Smooth muscle cell (in vitro differentiated cells): ENCODE data around the gene WDR33. TPM values are rescaled to one million over a fixed set of nuclear protein-coding genes. Genes with fewer than 3 reads are reported as not detected.

Source experiments
- DNase-seq: peaks from one replicate; lab custom pipeline; 2025; ENCODE audit not compliant: unreplicated experiment; lab: John Stamatoyannopoulos, UW
- H2AFZ ChIP-seq: fragments of 200-600 bp; sonication (generic); 2 replicates; pipeline ENCODE4 v1.6.0; 2016; ENCODE audit warnings: antibody characterized with exemption, low read depth, mild to moderate bottlenecking
- H3F3A ChIP-seq: fragments of 200-600 bp; sonication (generic); 2 replicates; pipeline ENCODE4 v1.6.0; 2017; ENCODE audit warnings: antibody characterized with exemption, low read depth
- H3K27ac ChIP-seq: fragments of 200-600 bp; sonication (generic); 2 replicates; pipeline ENCODE4 v1.5.1; 2016; ENCODE audit warnings: low read depth, mild to moderate bottlenecking
- H3K27me3 ChIP-seq: fragments of 200-600 bp; sonication (generic); 2 replicates; pipeline ENCODE4 v1.6.1; 2016; ENCODE audit warnings: low read depth, mild to moderate bottlenecking
- H3K36me3 ChIP-seq: fragments of 200-600 bp; sonication (generic); 2 replicates; pipeline ENCODE4 v1.5.1; 2016; ENCODE audit warnings: low read depth
- H3K4me1 ChIP-seq: fragments of 200-600 bp; sonication (generic); 2 replicates; pipeline ENCODE4 v1.5.1; 2016; ENCODE audit warnings: low read depth
- H3K4me2 ChIP-seq: fragments of 200-600 bp; sonication (generic); 2 replicates; pipeline ENCODE4 v1.6.0; 2016; ENCODE audit warnings: mild to moderate bottlenecking
- H3K4me3 ChIP-seq: fragments of 200-600 bp; sonication (generic); 2 replicates; pipeline ENCODE4 v1.5.1; 2016; ENCODE audit warnings: mild to moderate bottlenecking
- H3K79me2 ChIP-seq: fragments of 200-600 bp; sonication (generic); 2 replicates; pipeline ENCODE4 v1.6.0; 2016; ENCODE audit warnings: low read depth, mild to moderate bottlenecking
- H3K9ac ChIP-seq: fragments of 200-600 bp; sonication (generic); 2 replicates; pipeline ENCODE4 v1.6.0; 2016; ENCODE audit warnings: low read depth
- H3K9me3 ChIP-seq: fragments of 200-600 bp; sonication (generic); replicated peaks from 2 replicates; pipeline ENCODE4 v1.5.1; 2016; ENCODE audit warnings: low read depth
- H4K20me1 ChIP-seq: fragments of 200-600 bp; sonication (generic); 2 replicates; pipeline ENCODE4 v1.6.0; 2016; ENCODE audit warnings: low read depth
- WGBS: methylation state at CpG from one replicate; pipeline ENCODE4 v1.1.7; 2016; ENCODE audit warnings: low lambda C conversion rate; 5-methylcytosine and 5-hydroxymethylcytosine counted together
- polyA plus RNA-seq: library from polyadenylated mRNA; unstranded; fragments of >200 nt; fragmentation: Nextera tagmentation; extraction: Ambion mirVana; gene quantifications from 2 replicates; pipeline ENCODE4 v1.2.1, GENCODE V29; 2016
- total RNA-seq: library from RNA; depleted of rRNA; stranded (reverse); fragments of >200 nt; gene quantifications from 2 replicates; pipeline ENCODE4 v1.2.3, GENCODE V29; 2014
- TF ChIP-seq, protein P1 (sequence below): fragments of 200-600 bp; sonication (generic); IDR thresholded peaks from 2 replicates; pipeline ENCODE4 v1.5.1; 2017; ENCODE audit warnings: borderline replicate concordance, mild to moderate bottlenecking, antibody characterized with exemption; ENCODE audit not compliant: insufficient read depth, poor library complexity, severe bottlenecking

Gene WDR33
- total and polyA plus RNA-seq, 2 experiments from 2014 or later: 30.4 to 43.3 TPM

DNA sequence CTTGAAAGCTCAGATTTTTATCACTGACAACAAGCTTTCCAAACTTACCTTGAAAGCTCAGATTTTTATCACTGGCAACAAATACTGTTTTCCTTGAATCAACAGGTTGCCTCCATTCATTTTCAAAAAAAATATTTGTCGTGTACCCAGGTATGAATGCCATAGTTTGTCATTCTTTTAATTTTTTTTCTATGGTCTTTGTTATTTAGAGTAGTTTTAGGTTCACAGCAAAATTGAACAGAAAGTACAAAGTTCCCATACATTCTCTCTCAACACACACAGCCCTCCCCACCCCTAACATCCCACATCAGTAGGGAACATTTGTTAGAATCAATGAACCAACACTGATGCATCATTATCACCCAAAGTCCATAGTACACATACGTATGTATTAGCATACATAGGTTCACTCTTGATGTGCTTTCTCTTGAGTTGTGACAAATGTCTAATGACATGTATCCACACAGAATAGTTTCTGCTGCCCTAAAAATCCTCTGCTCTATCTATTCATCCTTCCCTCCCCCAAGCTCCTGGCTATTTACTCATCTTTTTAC, 25.9 kb downstream of the WDR33 start:
- Histone ChIP-seq H3K27me3 (no peaks in the 10 kb centered on the region), H2AFZ (no peak overlapping the region), H3K27ac (no peak overlapping the region), H3F3A (no peaks in the 10 kb centered on the region), H3K9me3 (no peaks in the 10 kb centered on the region), H3K4me2 (no peak overlapping the region), H3K79me2 (peaks cover 69% of the 10 kb centered on the region), H3K4me3 (no peak overlapping the region), H3K36me3 (peaks cover under 1% of the 10 kb centered on the region), H4K20me1 (peaks cover 68% of the 10 kb centered on the region), H3K9ac (no peak overlapping the region), H3K4me1 (no peaks in the 10 kb centered on the region)
- 95% methylated on average over 2 of the region's 2 CpGs for WGBS
- TF ChIP-seq, protein P1, sequence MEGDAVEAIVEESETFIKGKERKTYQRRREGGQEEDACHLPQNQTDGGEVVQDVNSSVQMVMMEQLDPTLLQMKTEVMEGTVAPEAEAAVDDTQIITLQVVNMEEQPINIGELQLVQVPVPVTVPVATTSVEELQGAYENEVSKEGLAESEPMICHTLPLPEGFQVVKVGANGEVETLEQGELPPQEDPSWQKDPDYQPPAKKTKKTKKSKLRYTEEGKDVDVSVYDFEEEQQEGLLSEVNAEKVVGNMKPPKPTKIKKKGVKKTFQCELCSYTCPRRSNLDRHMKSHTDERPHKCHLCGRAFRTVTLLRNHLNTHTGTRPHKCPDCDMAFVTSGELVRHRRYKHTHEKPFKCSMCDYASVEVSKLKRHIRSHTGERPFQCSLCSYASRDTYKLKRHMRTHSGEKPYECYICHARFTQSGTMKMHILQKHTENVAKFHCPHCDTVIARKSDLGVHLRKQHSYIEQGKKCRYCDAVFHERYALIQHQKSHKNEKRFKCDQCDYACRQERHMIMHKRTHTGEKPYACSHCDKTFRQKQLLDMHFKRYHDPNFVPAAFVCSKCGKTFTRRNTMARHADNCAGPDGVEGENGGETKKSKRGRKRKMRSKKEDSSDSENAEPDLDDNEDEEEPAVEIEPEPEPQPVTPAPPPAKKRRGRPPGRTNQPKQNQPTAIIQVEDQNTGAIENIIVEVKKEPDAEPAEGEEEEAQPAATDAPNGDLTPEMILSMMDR: no peak
- DNase-seq: no peak

DNA sequence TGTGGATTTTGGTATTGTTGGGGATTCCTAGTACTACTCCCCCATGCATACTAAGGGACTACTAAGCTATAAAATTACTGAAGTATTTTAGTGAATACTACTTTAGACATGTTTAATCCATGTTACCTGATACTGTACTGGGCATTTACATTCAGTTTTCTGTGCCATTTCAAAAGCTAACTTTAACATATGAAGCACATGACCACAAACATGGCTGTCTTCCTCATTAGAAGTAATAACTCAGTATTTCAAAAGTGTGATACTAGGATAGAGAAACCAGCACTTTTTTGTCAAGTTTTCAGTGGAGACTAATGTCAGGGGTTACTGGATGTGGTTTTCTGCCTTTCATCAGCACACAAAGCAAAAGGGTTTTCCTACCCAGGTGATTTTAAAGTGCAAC, 27.9 kb downstream of the WDR33 start:
- Histone ChIP-seq H4K20me1 (peaks cover 83% of the 10 kb centered on the region), H3K9ac (no peak overlapping the region), H3K27me3 (no peaks in the 10 kb centered on the region), H3K4me2 (no peak overlapping the region), H3K27ac (no peak overlapping the region), H3K4me1 (no peaks in the 10 kb centered on the region), H3K79me2 (peaks cover 85% of the 10 kb centered on the region), H3K9me3 (no peaks in the 10 kb centered on the region), H3F3A (no peaks in the 10 kb centered on the region), H3K4me3 (no peak overlapping the region), H2AFZ (no peak overlapping the region), H3K36me3 (no peaks in the 10 kb centered on the region)
- DNase-seq: no peak
- TF ChIP-seq, protein P1: no peak

- TF ChIP-seq, protein P1: no peak
- Histone ChIP-seq H3F3A (no peaks in the 10 kb centered on the region), H3K9me3 (no peaks in the 10 kb centered on the region), H3K4me2 (no peak overlapping the region), H3K36me3 (no peaks in the 10 kb centered on the region), H3K4me3 (no peak overlapping the region), H2AFZ (no peak overlapping the region), H3K4me1 (no peaks in the 10 kb centered on the region), H4K20me1 (peaks cover 98% of the 10 kb centered on the region), H3K79me2 (peaks cover 99% of the 10 kb centered on the region), H3K27ac (no peak overlapping the region), H3K27me3 (no peaks in the 10 kb centered on the region), H3K9ac (no peak overlapping the region)
- 73% methylated on average over 2 of the region's 2 CpGs for WGBS
- no peak for DNase-seq
These were observed 32.1 kb downstream of the WDR33 start for GRCh38 chr2:127778850-127779249.

DNA sequence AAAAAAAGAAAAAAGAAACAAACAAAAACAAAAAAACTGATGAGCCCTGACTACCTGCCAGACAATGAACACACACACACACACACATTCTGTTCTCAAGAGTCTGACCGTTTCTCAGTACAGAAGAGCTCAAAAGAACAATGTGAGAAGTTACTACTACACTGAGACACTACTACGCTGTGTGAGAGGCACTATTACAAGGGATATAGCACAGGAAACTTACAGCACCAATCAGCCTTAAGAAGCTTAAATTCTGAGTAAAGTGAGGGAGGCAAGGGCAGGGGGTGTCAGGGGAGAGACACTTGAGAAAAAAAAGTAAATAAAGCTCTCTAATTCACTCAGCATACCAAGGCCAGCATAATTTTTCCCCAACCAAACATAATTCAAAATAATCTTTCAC, 32.5 kb downstream of the WDR33 start:
- TF ChIP-seq, protein P1: no peak
- Histone ChIP-seq H3K27me3 (no peaks in the 10 kb centered on the region), H3K27ac (no peak overlapping the region), H3K9ac (no peak overlapping the region), H3F3A (no peaks in the 10 kb centered on the region), H2AFZ (no peak overlapping the region), H3K4me3 (no peak overlapping the region), H3K36me3 (no peaks in the 10 kb centered on the region), H3K4me1 (no peaks in the 10 kb centered on the region), H3K9me3 (no peaks in the 10 kb centered on the region), H3K4me2 (no peak overlapping the region), H4K20me1 (peaks cover 98% of the 10 kb centered on the region), H3K79me2 (peaks cover 99% of the 10 kb centered on the region)
- no peak for DNase-seq
- 96% methylated on average over 2 of the region's 2 CpGs for WGBS
